Left colon (tissue), 2 donors: ENCODE measurements around the gene SNX32. TPM values are rescaled to one million over a fixed set of nuclear protein-coding genes. Genes with fewer than 3 reads are reported as not detected.
"Not testable (repeated sequence)": the region's sequence is repeated elsewhere in the genome, so short reads cannot be mapped to it uniquely, and the experiment has no call there.

Source experiments
- ATAC-seq: fragments of 200-7000 bp; cut with Tn5 transposase; one replicate; pipeline ENCODE4 v1.9.1; 2020; ENCODE audit warnings: mild to moderate bottlenecking, moderate library complexity
- DNase-seq, 2 donors: peaks; one replicate each; pipeline ENCODE4 v3.0.0-alpha.2; 2020
- intact Hi-C, 2 donors: fragments of 100-400 bp; cut with DNase I in 1 of 2; cut with micrococcal nuclease in 1 of 2; formaldehyde crosslinking; loops; one replicate each; pipeline versions ENCODE4 v1.11.2 to v1.14.0; 2022; cut with DNase I, micrococcal nuclease
- total RNA-seq, 2 donors: library from RNA; stranded (reverse); fragmentation: NEBNext Ultra II Directional; extraction: Animal tissue kit (Norgen Biotek cat#: 25700); gene quantifications; one replicate each; pipeline ENCODE4 v1.2.1, GENCODE V29; 2021
- donor health status: DM: no; HTN: no; CAD: no.
- donor health status: DM: yes; HTN: yes; CAD: no.

Gene SNX32
- total RNA-seq, 2 donors from 2014 or later = 1.6 to 3.8 TPM

DNA sequence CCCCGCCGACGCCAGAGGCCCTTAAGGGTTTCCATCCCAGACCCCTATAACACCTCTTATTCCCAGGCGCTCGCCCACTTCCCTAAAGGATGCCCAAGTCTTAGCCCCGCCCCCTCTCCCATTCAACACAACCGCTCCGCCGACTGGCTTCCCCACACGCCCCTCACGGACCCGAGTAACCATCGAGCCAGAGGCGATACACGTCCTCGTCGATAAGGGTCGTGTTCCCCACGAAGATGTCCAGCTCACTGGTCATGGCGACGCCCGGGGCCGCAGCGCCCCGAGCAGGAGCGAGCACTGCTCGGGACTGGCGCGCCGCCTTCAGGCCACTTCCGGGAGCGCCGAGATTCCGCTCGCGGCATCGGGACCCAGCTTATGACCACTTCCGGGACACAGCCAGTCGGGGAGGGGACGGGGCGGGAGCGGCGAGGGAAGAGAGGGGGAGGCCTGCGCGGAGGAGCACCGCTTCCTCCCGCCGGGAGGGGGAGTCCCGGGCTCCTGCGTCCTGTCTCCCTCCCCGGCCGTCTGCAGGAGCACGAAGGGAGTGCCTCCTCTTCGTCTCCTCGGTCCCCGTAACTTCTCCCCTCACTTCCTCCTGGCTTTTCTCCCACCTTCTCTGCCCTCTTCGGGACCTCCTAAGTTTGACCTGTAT is 54.5 kb downstream of the SNX32 start, which contains the start of gene FIBP:
Gene FIBP (minus strand): TSS at position 309 of the 652 bp plus-strand sequence. CDS start 53 bp downstream, at position 256.
- DNase-seq (peak; percentile 97 to 98), ATAC-seq (peak; percentile 80)
- intact Hi-C loops = loop anchor here (5.0 to 10.0 kb wide), 2 partner anchors 74 to 97 kb away; partner anchors contain the start of gene SART1 (in 1 of the 2)

DNA sequence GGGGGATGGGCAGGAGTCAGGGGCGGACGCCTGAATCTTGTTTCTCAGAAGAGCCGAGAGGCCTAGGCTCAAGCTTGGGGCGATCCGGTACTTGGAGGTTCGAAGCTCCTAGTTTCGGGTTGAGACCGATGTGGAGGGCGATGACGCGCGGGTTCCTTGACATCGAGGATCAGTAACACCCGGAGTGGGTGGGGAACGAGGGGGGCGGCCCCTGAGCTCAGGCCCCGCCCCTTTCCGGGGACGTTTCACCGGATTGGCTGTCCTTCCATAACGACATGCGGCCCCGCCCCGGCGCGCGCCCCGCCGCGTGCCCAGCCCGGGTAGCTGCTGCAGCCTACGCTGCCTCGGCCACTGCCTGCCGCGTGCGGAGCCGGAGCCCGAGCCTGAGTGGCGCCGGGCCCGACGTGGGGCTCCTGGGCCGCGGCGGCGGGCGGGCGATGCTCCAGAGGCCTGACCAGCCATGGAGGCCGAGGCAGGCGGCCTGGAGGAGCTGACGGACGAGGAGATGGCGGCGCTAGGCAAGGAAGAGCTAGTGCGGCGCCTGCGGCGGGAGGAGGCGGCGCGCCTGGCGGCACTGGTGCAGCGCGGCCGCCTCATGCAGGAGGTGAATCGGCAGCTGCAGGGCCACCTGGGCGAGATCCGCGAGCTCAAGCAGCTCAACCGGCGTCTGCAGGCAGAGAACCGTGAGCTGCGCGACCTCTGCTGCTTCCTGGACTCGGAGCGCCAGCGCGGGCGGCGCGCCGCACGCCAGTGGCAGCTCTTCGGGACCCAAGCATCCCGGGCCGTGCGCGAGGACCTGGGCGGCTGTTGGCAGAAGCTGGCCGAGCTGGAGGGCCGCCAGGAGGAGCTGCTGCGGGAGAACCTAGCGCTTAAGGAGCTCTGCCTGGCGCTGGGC is 56.8 kb downstream of the SNX32 start, which contains the start of gene CCDC85B:
Gene CCDC85B (plus strand): TSS at position 350 of the 895 bp plus-strand sequence. CDS start 111 bp downstream, at position 461.
- DNase-seq (peak; percentile 98 to 99), ATAC-seq (peak; percentile 78)
- intact Hi-C loops = no loop called here

DNA sequence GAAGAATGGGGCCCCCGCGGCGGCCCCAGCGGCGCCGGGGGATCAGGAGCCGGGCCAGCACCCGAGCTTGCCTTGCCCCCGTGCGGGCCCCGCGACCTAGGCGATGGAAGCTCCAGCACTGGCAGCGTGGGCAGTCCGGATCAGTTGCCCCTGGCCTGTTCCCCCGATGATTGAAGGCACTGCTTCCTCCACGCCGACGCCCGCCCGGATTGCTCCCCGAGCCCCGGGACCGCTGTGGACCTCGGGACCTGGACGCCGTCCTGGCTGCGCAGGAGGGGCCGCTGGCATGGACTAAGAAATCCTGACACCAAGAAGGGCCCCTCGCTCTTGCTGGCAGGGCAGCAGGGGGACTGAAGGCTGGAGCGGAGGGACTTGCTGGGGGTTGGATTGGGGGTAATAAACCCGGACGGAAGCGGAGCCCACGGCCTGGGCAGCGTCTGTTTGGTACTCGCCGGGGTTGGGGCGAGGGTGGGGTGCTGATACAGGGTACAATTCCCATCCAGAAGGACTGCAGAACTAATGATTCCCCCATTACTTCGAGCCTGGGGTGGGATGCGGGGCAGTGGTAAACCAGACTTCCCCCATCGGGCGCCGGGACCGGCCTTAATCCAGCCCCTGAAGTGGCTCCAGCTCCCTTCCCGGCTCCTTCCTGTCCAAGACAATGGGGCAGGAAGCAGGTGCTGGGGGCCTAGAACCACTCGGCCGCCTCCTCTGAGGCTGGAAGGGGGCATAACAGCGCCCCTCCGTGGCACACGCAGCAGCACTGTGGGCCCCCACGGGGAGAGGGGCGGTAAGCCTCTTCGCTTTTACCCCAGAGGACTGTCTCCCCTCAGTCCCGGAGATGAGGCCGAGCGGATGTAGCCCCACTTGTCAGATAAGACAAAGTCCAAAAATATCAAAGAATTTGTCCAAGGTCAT is 57.7 kb downstream of the SNX32 start:
- peak in 1 of 2 donors; percentile 38 for DNase-seq
- ATAC-seq = no peak
- intact Hi-C loops = no loop called here

DNA sequence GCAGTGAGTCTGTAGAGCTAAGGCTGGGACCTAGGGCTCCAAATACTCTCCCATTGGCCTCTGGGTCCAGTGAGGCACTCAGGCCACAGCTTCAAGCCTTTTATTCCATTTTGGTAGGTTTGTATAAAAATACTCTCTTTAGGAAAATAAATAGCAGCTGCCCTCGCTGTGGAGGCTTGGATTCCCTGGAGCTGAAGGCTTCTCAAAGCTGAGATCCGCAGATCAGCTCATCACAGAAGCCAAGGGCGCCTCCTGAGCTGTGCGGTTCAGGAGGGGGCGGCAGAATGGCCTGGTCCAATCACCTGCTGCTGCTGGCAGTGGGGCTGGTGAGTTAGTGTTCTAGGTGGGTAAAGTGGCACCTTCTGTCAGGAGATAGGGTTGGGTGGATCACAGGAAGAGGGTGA is 58.4 kb downstream of the SNX32 start:
- intact Hi-C loops, ATAC-seq, DNase-seq: not testable (repeated sequence)

DNA sequence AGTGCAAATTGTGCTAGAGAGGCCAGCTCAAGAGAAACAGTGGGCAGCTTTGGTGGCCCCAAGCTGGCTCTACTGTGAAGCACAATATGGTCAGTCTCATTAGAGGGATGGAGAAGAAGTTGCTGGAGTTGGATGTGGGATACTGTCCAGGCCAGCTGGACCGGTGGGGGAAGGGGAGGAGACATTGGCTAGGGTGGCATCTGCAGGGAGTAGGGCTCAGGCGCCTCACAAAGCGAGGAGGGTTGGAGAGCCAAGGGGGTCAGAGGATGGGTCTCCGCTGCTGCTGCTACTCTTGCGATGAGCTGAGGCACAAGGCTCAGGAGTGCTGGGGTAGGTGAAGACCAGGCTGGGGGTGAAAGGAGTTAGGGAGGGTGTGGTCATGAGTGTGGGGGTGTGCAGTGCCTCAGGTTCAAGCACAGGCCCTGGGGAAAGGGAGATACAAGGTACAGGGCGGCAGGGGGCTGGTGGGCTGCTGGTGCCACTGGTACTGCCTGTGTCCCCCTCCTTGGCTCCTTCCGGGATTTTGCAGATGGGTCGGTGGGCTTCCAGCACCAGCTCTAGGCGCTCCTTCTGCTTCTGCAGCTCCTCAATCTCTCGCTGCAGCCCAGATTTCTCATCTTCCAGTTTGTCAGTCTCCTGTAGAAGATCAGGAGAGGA is 59.0 kb downstream of the SNX32 start:
- ATAC-seq = no peak
- intact Hi-C loops = no loop called here
- DNase-seq = no peak

DNA sequence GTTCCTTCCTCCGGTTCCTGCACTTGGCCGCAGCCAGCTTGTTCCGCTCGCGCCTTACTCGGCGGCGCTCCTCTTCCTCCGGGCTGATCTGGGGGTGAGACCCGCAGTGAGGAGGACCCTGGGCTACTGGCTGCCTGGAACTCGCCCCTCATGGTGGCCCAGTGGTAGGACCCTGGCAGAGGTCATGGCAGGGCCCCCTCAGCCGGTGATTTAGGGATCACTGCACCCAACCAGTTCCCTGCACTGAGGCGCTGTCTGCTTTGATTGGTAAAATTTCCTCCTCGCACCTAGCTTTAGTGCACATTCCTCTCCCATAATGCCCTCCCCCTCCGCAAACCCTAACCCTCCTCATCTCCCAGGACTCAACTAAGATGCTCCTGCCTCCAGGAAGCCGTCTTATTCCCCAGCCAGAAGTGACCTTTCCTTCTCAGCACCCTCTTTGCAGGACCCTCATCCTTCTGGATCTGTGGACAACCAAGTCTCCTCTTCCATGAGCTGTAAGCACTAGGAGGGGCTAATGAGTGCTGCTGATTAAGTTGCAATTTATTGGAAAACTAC is 60.4 kb downstream of the SNX32 start:
- ATAC-seq (no peak), DNase-seq (peak in 1 of 2 donors; percentile 56)
- intact Hi-C loops = no loop called here

DNA sequence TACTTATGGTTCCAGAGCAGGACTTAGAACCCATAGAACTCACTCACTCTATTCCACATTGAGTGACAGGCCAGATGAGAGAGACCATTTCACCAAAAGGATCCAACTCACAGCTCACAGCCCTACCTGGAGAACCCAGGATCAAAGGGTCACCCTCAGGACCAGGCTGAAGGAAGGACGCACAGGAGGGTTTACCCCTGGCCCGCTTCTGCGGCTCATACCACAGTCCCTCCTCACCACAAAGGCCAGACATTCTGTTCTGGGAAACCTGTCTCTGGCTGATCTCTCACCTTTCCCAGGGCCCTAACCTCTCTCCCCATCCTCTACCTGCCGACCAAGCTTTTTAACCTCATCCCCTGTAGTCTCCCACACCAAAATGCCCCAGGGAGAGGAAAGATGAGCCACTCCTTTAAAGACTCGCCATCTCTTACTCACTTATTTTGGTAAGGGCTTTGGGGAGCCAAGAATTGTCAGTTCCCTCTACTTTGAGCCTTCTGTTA is 61.8 kb downstream of the SNX32 start:
- ATAC-seq = no peak
- intact Hi-C loops = no loop called here
- no peak for DNase-seq

DNA sequence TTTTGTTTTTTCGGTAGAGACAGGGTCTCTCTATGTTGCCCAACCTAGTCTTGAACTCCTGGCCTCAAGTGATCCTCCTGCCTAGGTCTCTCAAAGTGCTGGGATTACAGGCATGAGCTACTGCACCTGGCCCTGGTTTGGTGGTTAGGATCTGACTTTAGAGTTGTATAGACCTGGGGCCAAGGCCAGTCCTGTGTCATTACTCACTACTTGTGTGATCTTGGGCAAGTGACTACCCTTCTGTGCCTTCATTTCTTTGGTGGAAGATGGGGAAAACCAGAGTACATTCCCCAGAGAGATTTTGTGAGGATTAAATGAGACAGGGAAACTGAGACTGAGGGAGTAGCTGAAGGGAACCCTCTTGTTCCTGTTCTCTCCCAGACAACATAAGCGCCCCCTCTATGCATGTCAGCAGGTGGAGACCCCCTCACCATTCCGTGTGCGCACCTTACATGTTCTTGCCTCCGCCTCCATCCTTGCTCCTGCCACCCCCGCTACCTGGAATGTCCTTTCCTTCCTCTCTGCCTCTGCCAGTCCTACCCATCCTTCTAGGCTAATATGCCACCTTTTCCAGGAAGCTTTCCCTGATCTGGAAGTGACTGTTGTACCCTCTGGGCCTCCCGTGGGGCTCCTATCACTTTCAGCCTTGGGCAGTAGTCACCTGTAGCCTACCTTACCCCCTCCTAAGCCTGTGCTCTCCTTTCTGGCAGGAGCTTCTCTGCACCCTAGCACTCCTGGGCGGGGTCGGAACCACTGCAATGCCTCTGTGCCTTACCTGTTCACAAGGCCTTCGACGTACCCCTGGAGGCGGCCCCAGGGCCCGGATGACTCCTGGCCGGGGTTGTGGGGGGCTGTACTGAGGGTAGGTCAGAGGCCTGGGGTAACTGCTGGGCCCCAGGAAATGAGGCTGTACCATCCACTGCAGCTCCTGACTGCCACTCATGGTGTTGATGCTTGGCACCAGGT is 62.6 kb downstream of the SNX32 start:
- no peak for DNase-seq
- ATAC-seq = no peak
- intact Hi-C loops = no loop called here

DNA sequence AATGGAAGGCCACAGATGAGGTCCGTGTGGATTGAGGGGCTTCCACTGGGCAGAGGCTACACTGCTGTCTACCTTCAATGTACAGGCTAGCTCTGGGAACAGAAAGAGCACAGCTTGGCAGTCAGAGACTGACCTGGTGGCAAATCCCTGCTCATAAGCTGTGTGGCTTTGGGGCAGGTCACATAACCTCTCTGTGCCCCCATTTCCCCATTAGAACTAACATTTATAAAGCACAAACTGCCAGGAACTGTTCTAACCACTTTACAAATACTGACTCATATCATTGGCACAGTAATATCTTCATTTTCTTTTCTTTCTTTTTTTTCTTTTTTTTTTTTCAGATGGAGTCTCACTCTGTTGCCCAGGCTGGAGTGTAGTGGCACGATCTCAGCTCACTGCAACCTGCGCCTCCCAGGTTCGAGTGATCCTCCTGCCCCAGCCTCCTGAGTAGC is 63.3 kb downstream of the SNX32 start:
- intact Hi-C loops = no loop called here
- no peak for ATAC-seq
- DNase-seq = no peak

DNA sequence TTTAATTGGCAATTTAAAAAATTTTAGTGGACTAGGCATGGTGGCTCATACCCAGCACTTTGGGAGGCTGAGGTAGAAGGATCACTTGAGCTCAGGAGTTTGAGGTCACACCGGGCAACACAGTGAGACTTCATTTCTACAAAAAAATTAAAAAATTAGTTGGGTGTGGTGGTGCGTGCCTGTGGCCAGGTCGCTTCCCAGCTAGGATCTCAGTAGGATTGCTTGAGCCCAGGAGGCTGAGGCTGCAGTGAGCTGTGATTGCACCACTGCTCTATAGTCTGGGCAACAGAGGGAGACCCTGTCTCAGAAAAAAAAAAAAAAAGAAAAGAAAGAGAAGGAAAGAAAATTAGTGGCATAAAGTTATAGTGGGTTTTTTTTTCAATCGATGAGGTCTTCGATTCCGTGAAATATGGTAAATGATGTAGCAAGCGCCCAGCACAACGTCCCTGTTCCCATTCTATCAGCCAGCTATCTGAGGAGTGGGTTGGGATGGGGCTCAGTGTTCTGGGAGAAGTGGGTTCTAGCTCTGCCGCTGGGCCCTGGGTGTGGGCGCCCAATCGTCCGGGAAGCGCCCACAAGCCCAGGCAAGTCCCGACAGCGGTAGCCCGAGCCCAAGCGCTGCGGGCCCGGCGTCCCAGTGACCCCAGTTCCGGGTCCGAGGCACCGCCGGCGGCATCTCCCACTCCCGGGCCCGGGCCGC is 65.0 kb downstream of the SNX32 start:
- intact Hi-C loops = no loop called here
- DNase-seq (no peak), ATAC-seq (no peak)

DNA sequence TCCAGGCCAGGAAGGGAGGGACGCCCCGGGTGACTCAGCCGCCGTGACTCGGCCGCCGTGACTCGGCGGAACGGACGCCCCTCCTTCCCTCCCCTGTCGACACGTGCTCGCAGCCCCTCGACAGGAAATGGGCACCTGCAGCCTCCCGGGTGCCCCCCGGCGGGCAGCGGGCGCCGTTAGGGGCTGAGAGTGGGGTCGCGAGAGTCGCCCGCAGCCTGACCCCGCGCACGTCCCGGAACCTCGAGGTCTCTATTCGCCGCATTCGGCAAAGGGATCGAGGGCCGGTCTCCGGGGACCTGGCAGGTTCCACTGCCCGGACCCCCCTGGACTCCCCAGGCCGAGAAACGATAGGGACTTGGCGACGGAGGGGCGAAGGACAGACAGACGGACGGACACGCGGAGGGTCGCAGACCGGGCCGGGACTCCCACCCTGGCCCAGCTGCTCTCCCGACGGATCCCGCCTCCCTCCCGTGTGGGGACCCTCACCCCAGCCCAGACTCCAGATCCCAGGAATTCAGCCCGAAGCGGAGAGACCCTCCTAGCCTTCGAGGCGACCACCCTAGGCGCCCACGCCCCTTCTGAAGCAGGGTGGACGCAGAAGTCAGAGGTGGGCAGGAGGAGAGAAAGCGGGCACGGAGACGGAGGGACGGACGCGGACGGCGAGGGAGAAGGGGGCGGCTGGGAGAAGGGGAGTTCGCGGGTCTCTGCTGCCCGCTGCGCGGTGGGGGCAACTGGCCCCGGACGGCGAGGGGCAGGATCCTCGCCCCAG is 65.8 kb downstream of the SNX32 start:
- ATAC-seq = peak; percentile 48
- DNase-seq = peak in 1 of 2 donors; percentile 52
- intact Hi-C loops = no loop called here

DNA sequence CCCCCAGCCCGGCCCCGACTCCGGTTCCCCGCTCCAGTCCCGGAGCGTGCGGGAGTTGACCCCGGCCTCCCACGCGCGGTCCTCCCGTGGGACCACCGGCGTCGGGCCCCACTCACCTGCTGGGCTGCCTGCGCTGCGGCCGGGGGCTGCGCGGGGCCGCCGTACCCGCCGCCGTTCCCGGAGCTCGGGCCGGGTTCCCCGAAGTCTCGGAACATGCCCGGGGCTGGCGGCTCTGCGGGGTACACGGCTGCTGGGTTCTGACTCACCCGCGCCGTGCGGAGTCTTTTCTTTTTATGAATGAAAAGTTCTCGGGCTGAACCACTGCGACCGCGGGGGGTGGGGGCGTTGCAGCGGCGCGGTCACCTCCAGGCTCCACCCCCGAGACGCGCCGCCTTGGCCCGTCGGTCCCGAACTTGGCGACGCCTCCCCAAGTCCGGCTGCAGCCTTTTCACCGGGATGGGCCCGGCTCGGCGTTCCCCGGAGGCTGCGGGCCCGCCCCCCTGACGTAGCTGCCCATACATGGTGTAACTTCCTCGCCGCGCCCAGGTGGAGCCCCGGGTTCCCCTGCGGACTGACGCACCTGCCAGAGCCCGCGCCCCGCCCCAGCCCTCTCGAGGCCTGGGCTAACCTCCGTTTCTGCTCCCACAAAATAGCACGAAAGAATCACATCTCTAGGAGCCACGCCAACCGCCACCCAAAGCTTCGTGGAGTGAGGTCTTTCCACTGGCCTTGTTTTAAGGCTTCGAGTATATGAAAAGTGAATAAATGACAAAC is 66.5 kb downstream of the SNX32 start, which contains the start of gene FOSL1:
Gene FOSL1 (minus strand): TSS at position 264 of the 774 bp plus-strand sequence. CDS start 49 bp downstream, at position 215.
- DNase-seq = peak; percentile 96 to 97
- peak; percentile 97 for ATAC-seq
- intact Hi-C loops = no loop called here

DNA sequence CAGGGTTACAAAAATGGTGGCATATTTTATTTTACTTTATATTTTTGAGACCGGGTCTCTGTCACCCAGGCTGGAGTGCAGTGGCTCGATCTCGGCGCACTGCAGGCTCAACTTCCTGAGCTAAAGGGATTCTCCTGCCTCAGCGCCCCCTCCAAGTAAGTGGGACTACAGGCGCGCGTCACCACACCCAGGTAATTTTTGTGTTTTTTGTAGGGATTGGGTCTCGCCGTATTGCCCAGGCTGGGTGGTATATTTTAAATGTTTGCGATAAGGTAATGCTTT is 67.1 kb downstream of the SNX32 start:
- ATAC-seq (no peak), DNase-seq (no peak)
- intact Hi-C loops = no loop called here

DNA sequence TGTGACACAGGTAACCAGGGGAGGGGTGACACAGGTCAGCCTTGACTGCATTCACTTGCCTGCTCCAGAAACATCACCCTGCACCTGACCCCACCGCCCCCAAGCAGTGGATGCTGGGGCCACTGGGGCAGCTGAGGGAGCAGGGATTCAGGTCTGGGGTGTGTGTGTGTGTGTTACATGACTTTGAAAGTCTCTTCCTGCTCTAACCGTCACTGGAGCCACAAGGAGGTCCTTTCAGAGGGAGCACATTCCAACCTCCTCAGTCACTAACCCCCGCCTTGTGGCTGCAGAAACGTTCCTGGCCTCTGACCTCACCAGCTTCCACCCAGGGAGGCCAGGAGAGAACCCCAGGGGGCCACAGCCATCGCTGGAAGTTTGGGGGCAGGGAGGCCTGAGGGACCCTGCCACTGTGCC is 69.3 kb downstream of the SNX32 start:
- ATAC-seq (no peak), DNase-seq (no peak)
- intact Hi-C loops = no loop called here
